Lower leg skin (tissue), 4 donors: ENCODE results near the gene DMRT2. TPM values are rescaled to one million over a fixed set of nuclear protein-coding genes. Genes with fewer than 3 reads are reported as not detected.

Experiments used
- DNase-seq, 2 donors: peaks; one replicate each; pipeline ENCODE4 v3.0.0-alpha.2; 2019; ENCODE audit warnings: low spot score in 2 of 2
- H3K4me3 ChIP-seq: fragments of 200-600 bp; sonication (generic); 2 replicates; pipeline ENCODE4 v1.5.1; 2017; ENCODE audit warnings: mild to moderate bottlenecking, low read depth; ENCODE audit not compliant: poor library complexity, severe bottlenecking
- CTCF ChIP-seq, 3 donors: fragments of 450-650 bp; IDR thresholded peaks; one replicate each; pipeline ENCODE4 v1.5.1; 2016; ENCODE audit warnings: antibody characterized with exemption in 3 of 3, mild to moderate bottlenecking in 3 of 3, moderate library complexity in 2 of 3
- POLR2A ChIP-seq, 2 donors: fragments of 450-650 bp; IDR thresholded peaks; one replicate each; pipeline ENCODE4 v1.6.1; 2016 to 2017; ENCODE audit warnings: antibody characterized with exemption in 2 of 2, mild to moderate bottlenecking in 1 of 2, moderate library complexity in 1 of 2
- WGBS, 2 donors: methylation state at CpG; one replicate each; pipeline ENCODE4 v1.1.5; 2018; 5-methylcytosine and 5-hydroxymethylcytosine counted together
- intact Hi-C: fragments of 100-400 bp; cut with DNase I; formaldehyde crosslinking; loops from one replicate; pipeline ENCODE4 v1.15.0; 2023; ENCODE audit warnings: low total_unique reads
- total RNA-seq, 4 donors: library from RNA; depleted of rRNA; stranded (reverse); fragments of >200 nt; gene quantifications; one replicate each; pipeline ENCODE4 v1.1.0, GENCODE V29; 2016

DMRT2 gene
- total RNA-seq, 4 donors from 2014 or later: 0.22 to 0.81 TPM; not detected in 2

- WGBS, 2 donors: 52 to 66% methylated on average over 9 of the region's 9 CpGs
- H3K4me3 ChIP-seq: no peak overlapping the region
- TF ChIP-seq CTCF (IDR thresholded peaks at IDR 0.05) (no peak), POLR2A (IDR thresholded peaks at IDR 0.05) (no peak)
- intact Hi-C loops: no loop called here
- DNase-seq: no peak
Observed at GRCh38 chr9:1096155-1096964, 46.2 kb downstream of the DMRT2 start.

DNA sequence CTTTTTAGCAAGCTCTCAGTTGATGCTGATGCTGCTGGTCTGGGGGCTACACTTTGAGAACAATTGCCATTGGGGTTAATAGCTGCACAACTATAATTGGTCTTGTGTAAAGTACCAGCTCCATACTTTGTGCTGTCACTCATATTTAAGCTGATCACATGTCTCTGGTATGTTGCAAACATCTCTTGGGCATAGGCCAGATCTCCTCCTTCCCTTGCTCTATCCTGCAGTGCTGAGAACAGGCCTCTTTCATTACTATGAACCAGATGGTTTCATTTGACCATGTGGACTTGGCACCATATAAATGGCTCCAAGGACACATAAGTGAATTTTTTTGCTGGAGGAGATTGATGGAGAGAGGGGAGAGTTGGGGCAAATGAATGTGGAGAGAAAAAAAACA lies 48.4 kb downstream of the DMRT2 start:
- peak in 1 of 2 donors; percentile 18 for DNase-seq
- H3K4me3 ChIP-seq: no peak overlapping the region
- TF ChIP-seq CTCF (IDR thresholded peaks at IDR 0.05) (no peak), POLR2A (IDR thresholded peaks at IDR 0.05) (no peak)
- intact Hi-C loops: no loop called here

DNA sequence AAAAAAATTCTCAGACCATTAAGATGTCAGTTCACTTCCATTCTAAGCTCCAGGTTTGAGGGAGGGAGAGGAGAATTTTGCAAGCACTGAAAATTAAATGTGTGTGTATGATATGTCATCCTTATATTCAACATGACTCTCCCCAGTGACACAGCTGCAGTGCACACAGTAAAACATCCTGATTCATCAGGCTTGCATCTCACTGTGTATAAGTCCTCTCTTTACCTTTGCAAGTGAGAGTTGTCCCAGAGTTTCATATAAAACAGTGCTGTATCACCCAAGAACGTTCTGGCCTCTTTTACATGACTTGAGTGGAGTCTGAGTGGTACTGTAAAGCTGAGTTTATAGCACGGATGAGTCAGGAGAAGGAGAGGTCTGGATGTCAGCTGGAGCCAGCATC lies 50.0 kb downstream of the DMRT2 start:
- intact Hi-C loops: no loop called here
- H3K4me3 ChIP-seq: no peak overlapping the region
- 53 to 60% methylated on average over 2 of the region's 2 CpGs for whole genome bisulfite sequencing, 2 donors
- no peak for DNase-seq
- TF ChIP-seq CTCF (IDR thresholded peaks at IDR 0.05): no peak
- no peak for TF ChIP-seq POLR2A (IDR thresholded peaks at IDR 0.05)

DNA sequence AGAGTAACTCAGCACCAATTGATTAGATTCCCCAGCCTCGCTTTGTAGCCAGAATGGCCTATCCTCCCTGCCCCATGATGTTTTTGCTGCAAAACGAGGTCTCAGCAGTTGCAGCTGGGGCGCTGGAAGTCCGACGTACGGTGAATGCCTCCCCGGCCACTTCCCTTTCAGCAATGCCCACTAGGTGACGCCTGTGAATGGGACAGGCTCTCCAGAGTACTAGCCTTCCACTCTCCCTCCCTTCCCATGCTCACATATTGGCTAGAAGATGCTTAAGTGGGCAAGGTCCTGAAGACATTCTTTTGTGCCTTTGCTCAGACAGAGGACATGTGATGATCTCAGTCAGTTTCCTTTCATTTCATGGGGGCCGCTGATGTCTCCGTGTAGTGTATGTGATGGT lies 50.8 kb downstream of the DMRT2 start:
- TF ChIP-seq POLR2A (IDR thresholded peaks at IDR 0.05) (no peak), CTCF (IDR thresholded peaks at IDR 0.05) (no peak)
- intact Hi-C loops: no loop called here
- DNase-seq: no peak
- no peak overlapping the region for H3K4me3 ChIP-seq
- WGBS, 2 donors: 33 to 48% methylated on average over 10 of the region's 10 CpGs

DNA sequence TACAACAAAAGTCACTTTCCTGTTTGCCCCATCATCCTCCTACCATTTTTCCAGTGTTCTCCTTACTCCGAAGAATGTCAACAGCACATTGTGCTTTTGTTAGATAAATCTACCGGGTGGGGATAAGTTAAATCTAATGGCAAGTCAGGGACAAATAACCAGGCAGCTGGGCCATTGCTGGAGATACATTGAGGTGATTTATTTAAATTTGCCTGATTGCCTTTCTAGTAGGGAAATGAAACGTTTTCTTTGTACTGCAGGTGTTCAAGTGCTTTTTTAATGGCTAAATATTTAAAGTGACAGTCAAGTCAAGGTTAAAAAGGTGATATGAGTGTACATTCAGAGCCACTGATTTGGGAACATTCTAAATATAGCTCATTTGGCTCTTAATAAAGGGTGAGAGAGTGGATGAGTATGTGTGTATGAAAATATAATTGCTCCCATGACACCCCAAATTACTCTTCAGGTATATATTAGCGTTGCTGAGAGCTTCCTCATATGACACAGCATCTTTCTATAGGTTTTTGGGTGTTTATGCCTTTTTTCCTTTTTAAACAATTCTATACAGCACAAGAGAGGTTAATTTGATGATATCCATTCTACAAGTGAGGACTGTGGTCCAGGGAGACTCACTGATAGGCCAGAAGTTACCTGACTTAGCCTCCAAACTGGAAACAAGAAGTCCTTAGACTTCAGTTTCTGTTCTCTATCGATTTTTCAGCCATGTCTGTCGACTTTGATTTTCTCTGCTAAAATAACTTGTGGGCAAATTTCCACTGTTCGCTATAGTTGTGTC lies 51.9 kb downstream of the DMRT2 start:
- DNase-seq: no peak
- no peak for TF ChIP-seq CTCF (IDR thresholded peaks at IDR 0.05)
- TF ChIP-seq POLR2A (IDR thresholded peaks at IDR 0.05): no peak
- 61 to 72% methylated on average over 7 of the region's 7 CpGs for WGBS, 2 donors
- H3K4me3 ChIP-seq: no peak overlapping the region
- intact Hi-C loops: no loop called here
